CD4-positive, alpha-beta T cell treated with Interleukin-6 for 4 hours (primary cell): ENCODE results near the gene CD19.
"Not testable (repeated sequence)": the region's sequence is repeated elsewhere in the genome, so short reads cannot be mapped to it uniquely, and the experiment has no call there.

Source experiments
- DNase-seq: peaks from one replicate; pipeline ENCODE4 v3.0.0-alpha.2; 2020; ENCODE audit warnings: mixed read lengths

The CD19 gene

GRCh38 chr16:28931801-28932225 lies at the start of gene CD19:
CD19 (plus strand) TSS chr16:28931971; CDS start chr16:28932001, 30 bp downstream.
- DNase-seq = no peak

DNA sequence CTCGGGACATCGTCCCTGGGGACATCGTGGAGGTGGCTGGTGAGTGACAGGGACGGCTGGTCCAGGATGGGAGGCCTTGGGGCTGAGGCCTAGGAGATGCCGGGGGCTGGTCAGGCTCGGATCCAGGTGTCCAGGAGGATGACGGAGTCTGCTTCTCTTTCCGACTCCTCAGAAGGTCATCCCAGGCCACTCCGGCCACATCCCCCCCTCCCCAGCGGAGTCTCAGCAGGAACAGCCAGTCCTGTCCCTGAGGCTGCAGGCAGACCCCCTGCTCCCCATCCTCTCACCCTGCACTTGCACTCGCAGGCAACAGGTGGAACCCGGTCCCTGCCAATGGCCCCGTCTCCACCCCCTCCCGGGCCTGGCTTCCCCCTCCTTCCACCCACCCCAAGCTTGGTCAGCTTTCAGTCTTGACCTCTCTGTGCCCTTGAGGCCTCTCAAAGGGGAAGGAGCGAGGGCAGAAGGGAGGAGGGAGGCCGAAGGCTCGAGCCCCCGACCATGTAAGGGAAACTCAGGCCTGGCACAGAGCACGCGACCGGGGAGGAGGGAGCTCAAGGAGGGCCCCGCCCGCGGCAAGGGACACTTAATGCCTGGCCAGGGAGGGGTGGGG lies 49.1 kb upstream of the CD19 start:
- no peak for DNase-seq

DNA sequence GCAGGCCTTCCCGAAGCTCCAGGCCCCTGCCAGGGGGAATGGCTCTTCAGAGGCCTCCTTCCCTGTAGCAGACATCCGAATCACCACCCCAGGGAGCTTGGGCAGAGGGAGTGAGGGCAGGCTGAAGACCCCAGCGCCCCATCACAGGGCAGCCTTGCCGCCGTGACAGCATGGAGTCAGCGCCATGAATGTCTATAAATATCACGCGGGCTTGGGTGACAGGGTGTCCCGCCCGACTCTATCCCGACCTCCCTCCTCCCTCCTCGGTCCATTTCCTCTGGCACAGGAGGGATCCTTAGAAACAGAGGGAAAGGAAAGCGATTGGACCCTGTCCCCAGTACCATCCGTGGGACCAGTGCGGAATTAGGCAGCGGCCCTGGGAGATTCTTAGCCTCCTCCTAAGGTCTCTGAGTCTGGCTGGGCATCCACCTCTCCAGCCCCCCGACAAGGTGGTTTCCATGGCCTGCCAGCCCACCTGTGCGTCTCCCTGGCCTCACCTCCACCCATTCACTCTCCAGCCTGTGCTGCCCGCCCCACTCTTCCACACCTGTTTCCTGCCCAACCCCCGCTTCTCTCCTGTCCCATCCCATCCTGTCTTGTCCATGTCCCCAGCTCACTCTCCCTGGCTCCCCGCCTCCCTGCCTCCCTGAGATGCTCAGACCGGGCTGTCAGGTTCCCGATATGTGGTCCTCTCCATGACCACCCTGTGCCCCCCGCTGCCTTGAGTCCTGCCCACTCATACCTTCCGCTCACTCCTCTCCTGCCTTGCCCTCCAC lies 48.4 kb upstream of the CD19 start:
- DNase-seq = no peak

GRCh38 chr16:28884045-28884444 lies 47.7 kb upstream of the CD19 start:
- no peak for DNase-seq

GRCh38 chr16:28886945-28887344 lies 44.8 kb upstream of the CD19 start:
- DNase-seq = no peak

DNA sequence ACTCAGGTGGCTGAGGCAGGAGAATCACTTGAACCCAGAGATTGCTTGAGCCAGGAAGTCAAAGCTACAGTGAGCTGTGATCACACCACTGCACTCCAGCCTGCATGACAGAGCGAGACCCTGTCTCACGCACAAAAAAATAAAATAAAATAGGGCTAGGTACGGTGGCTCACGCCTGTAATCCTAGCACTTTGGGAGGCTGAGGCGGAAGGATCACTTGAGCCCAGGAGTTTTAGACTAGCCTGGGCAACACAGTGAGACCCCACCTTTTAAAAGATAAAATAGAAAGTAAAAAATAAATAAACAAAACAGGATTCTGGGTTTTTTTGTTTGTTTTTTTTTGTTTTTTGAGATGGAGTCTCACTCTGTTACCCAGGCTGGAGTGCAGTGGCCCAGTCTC lies 41.4 kb upstream of the CD19 start:
- DNase-seq = not testable (repeated sequence)

DNA sequence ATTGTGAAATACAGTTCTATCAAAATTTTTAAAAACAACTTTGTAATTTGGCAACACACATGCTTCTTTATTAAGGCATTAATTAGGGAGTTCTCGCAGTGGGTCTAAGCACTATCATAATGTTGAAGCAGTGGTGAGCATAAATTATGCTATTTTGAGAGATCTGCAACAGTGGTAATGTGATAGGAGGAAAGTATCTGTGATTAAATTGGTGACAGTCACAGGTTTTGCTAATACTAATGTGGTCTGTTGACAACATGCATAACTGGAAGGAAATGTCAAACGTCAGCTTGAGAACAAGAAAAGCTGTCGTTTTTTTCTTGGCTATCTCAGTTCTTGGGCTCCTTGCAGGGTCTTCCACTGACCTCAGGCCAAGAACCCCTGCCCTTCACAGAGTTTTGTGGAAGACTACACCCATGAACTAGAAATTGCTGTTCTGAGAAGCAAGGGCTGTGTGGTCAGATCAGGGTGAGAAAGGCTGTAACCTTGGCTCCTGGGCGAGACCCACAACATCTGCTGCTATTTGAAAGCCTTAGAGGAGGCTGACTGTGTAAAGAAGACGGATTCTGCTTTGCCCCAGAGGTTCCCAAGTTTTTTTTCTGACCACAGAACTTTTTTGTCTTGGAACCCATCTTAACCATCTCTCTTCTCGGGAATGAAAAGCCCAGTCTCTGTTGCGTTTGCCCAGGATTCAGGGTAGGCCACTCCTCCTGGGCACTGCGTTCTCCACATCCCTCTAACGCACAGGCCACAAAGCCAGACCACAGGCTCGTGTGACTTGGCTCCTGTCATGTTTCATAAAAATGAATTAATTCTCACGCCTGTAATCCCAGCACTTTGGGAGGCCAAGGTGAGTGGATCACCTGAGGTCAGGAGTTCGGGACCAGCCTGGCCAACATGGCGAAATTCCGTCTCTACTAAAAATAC lies 39.5 kb upstream of the CD19 start:
- DNase-seq = no peak

DNA sequence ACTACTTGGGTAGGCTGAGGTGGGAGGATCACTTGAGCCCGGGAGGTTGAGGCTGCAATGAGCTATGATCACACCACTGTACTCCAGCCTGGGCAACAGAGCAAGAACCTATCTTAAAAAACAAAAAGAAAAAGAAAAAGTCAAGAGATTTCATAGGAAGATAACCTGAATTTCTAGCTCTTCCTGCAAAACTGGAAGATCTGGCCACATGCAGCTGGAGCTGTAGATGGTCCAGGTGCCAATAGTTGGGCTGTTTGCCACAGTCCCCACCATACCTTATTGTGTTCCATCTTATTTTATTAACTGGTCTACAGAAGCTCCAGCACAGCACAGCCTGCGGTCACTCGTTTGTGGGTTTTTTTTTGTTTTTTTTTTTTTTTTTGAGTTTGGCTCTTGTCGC lies 38.5 kb upstream of the CD19 start:
- no peak for DNase-seq

- no peak for DNase-seq
These were observed 36.2 kb upstream of the CD19 start for GRCh38 chr16:28895609-28896008.

GRCh38 chr16:28897826-28898225 lies 33.9 kb upstream of the CD19 start:
- no peak for DNase-seq

DNA sequence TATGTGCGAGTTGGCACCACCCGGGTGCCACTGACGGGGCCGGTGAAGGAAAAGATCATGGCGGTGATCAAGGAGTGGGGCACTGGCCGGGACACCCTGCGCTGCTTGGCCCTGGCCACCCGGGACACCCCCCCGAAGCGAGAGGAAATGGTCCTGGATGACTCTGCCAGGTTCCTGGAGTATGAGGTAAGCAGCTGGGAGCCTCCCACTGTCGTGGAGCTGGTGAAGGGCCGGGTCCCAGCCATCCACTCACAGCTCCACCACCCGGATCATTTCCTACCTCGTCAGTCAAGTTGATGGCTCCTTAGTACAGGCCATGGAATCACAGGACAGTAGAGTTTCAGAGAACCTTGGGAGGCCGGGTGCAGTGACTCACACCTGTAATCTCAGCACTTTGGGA lies 33.5 kb upstream of the CD19 start:
- no peak for DNase-seq

DNA sequence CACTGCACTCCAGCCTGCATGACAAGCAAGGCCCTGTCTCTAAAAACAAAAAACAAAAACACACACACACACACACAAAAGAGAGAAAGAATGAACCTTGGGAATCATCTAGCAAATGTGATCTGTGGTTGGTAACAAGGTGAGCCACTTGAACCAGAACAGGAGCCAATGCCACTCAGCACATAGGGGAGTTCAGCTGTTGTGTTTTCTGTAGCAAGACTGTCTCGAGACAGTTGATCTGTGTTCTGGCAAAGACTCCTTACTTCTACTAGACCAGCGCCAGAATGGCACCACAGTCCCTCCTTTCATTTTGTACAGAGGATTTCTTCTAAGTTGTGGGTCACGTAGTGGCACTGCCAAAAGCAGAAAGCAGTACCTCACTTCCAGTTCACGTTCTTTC lies 32.8 kb upstream of the CD19 start:
- DNase-seq = no peak

GRCh38 chr16:28899882-28900590 lies 31.7 kb upstream of the CD19 start:
- DNase-seq = no peak

GRCh38 chr16:28900601-28901000 lies 31.2 kb upstream of the CD19 start:
- no peak for DNase-seq

- no peak for DNase-seq
These were observed 29.9 kb upstream of the CD19 start for GRCh38 chr16:28901862-28902261.

DNA sequence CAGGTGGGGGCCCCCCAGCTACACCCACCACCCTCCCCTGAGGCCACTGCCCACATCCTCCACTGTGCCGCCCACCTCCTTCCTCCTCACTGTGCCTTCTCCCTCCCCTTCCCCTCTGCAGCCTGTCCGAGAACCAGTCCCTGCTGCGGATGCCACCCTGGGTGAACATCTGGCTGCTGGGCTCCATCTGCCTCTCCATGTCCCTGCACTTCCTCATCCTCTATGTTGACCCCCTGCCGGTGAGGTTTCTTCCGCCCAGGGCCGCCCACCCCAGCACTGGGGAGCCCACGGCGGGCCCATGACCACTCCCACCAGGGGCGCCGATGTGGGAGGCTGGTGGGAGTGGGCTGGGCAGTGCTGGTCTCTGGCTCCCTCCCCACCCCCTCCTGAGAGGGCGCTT lies 28.9 kb upstream of the CD19 start:
- DNase-seq = no peak

GRCh38 chr16:28903344-28904042 lies 28.3 kb upstream of the CD19 start:
- DNase-seq = no peak

DNA sequence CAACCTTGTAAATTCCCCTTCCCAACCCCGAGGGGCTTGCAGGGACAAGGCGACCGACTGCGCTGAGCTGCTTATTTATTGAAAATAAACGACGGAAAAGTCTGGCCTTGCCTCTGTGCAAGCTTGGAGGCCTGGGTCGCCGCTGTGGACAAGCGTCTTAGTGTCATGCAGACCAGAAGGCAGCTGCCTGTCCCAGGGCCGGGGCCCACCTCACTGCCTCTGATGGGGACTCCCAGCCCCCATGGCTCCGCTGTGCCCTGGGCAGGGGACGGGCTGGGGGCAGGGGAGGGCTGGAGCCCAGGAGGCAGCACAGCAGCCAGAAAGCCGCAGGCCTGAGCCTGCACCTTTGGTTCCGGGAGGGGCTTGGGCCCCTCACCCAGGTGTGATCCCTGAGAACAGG lies 27.4 kb upstream of the CD19 start:
- no peak for DNase-seq

DNA sequence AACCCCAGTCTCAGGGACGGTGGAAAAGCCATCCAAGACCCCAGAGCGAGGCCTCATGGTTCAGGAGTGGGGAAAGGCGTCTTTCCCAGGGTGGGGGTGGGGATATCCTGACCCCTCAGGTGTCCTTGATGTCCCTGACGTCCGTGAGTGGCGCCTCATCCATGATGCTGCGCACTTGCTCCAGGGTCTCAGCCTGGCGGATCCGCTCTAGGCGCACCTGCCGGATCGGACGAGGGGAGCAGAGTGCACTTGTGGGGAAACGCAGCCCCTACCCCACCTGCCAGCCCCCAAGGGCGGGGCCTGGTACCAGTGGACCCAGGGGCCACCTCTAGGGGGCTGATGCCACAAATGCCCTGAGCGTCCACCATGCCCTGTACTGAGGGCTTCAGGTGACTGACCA lies 26.9 kb upstream of the CD19 start:
- no peak for DNase-seq

DNA sequence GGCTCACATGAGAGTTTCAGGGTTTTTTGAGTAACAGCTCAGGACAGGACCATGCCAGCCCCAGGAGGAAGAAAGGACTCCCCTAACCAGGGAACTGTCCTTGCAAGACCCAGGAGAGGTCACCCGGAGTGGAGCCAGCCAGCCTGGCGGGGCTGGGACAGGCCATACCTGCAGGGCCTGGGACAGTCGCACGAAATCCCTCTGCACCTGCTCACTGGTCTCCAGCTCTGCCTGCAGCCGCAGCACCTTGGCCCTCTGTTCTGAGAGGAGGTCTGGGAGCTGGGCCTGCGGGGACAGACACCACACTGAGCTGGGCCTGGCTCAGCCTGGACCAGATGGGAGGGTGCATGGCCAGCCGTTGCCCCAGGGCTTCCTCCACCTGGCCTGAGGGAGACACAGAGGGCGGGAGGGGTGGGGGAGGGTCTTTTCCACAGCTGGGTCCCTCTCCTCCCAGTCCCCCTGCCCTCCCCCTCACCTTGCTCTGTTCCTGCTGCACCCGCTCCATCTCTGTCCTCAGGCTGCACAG lies 26.5 kb upstream of the CD19 start:
- DNase-seq = no peak

- no peak for DNase-seq
These were observed 25.9 kb upstream of the CD19 start for GRCh38 chr16:28905800-28906372.
